ENCODE data around the gene LSM4. TPM values are rescaled to one million over a fixed set of nuclear protein-coding genes. Genes with fewer than 3 reads are reported as not detected.

LSM4 gene
- total and polyA plus RNA-seq, 2 of the 13 experiments (the other 11 are each of a cell fraction or from before 2014, with no cell fraction given) = 65.8 to 166 TPM

DNA sequence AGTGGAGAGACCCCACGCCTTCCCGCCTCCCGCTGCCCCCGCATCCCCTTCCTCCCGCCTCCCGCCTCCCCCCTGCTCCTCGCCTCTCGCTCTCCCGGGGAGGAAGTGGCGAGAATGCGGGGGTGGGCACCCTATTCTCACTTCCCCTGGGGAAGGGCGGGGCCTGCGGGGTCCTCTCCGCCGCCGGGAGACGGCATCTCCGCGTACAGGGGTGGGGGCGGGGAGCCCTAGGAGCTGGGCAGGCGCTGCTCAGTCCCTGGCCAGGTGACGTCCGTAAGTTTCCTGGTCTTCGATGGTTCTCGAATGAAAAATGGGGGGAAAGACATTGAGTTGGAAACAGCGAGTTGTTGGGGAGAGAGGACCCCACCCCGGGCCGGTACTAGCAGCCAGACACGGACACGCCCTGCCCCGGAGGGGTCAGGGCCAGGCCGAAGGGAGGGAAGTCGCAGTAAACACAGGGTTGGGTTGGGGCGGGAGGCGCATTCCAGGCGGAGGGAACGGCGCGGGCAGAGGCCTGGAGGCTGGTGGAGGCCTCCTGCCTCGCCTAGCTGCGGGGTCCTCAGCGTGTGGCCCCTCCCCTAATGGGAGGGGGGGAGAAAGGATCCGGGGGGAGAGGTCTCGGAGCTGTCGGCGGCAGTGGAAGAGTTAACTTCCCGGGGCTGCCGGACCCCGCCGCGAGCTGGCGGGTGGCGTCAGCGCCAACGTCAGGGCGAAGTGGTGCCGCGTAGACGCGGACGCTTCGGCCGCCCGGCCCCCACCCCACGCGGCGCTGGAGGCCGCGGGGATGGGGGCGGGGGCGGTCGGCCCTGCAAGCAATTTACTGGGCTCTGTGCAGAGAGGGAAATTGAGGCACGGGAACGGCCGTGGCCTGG, 31.1 kb downstream of the LSM4 start (continued):
- no peak for TF ChIP-seq NFE2 (CRISPR knock-in tag; IDR thresholded peaks at IDR 0.05)
- 0 out of 2 replicates have a peak, but pooled peaks have one; percentile 4 for TF ChIP-seq RAD21 (CRISPR knock-in tag; IDR thresholded peaks at IDR 0.05)
- TF ChIP-seq TCF12 (IDR thresholded peaks at IDR 0.05) = no peak
- no peak; the same call in 1 of the 2 replicates for TF ChIP-seq TCF12 (CRISPR knock-in tag; IDR thresholded peaks at IDR 0.05)
- peak; percentile 92 for TF ChIP-seq SKIL (CRISPR knock-in tag; IDR thresholded peaks at IDR 0.05; ENCODE audit: borderline replicate concordance)
- TF ChIP-seq NFYC (CRISPR knock-in tag; IDR thresholded peaks at IDR 0.05) = no peak
- 0 out of 2 replicates have a peak, but pooled peaks have one; percentile 20 for TF ChIP-seq ZNF225 (CRISPR knock-in tag; IDR thresholded peaks at IDR 0.05)
- TF ChIP-seq SALL1 (CRISPR knock-in tag; IDR thresholded peaks at IDR 0.05) = peak; percentile 51
- TF ChIP-seq, protein P1, sequence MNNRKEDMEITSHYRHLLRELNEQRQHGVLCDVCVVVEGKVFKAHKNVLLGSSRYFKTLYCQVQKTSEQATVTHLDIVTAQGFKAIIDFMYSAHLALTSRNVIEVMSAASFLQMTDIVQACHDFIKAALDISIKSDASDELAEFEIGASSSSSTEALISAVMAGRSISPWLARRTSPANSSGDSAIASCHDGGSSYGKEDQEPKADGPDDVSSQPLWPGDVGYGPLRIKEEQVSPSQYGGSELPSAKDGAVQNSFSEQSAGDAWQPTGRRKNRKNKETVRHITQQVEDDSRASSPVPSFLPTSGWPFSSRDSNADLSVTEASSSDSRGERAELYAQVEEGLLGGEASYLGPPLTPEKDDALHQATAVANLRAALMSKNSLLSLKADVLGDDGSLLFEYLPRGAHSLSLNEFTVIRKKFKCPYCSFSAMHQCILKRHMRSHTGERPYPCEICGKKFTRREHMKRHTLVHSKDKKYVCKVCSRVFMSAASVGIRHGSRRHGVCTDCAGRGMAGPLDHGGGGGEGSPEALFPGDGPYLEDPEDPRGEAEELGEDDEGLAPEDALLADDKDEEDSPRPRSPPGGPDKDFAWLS (CRISPR knock-in tag; IDR thresholded peaks at IDR 0.05; ENCODE audit: borderline replicate concordance) = no peak
- TF ChIP-seq EZH2 (conservative IDR thresholded peaks at IDR 0.05; ENCODE audit: low read depth, low read length) = no peak
- TF ChIP-seq TBL1XR1 (IDR thresholded peaks at IDR 0.05; ENCODE audit: borderline replicate concordance, low read length, partially characterized antibody) = peak; percentile 24
- TF ChIP-seq, protein P2, sequence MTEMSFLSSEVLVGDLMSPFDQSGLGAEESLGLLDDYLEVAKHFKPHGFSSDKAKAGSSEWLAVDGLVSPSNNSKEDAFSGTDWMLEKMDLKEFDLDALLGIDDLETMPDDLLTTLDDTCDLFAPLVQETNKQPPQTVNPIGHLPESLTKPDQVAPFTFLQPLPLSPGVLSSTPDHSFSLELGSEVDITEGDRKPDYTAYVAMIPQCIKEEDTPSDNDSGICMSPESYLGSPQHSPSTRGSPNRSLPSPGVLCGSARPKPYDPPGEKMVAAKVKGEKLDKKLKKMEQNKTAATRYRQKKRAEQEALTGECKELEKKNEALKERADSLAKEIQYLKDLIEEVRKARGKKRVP (CRISPR knock-in tag; IDR thresholded peaks at IDR 0.05) = 0 out of 4 replicates have a peak, but pooled peaks of 1 of the 2 experiments have one; percentile 12
- no peak for TF ChIP-seq KAT2B (IDR thresholded peaks at IDR 0.05; ENCODE audit: borderline replicate concordance, low read depth, low read length)
- TF ChIP-seq FOSL2 (CRISPR knock-in tag; IDR thresholded peaks at IDR 0.05) = peak; percentile 32
- TF ChIP-seq RFXAP (CRISPR knock-in tag; IDR thresholded peaks at IDR 0.05; ENCODE audit: borderline replicate concordance) = no peak
- TF ChIP-seq, protein P3, sequence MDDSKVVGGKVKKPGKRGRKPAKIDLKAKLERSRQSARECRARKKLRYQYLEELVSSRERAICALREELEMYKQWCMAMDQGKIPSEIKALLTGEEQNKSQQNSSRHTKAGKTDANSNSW (CRISPR knock-in tag; IDR thresholded peaks at IDR 0.05; ENCODE audit: borderline replicate concordance) = no peak
- TF ChIP-seq SP1 (IDR thresholded peaks at IDR 0.05) = no peak
- no peak; the same call in 1 of the 2 replicates for TF ChIP-seq SP1 (CRISPR knock-in tag; IDR thresholded peaks at IDR 0.05)
- no peak for TF ChIP-seq ARID2 (CRISPR knock-in tag; IDR thresholded peaks at IDR 0.05; ENCODE audit: borderline replicate concordance)
- TF ChIP-seq HCFC1 (IDR thresholded peaks at IDR 0.05; ENCODE audit: low read depth, low read length) = no peak
- TF ChIP-seq NONO (IDR thresholded peaks at IDR 0.05) = no peak
- TF ChIP-seq NONO (CRISPR knock-in tag; conservative IDR thresholded peaks at IDR 0.05) = 0 out of 2 replicates have a peak, but pooled peaks have one; percentile 58
- TF ChIP-seq ZNF891 (CRISPR knock-in tag; IDR thresholded peaks at IDR 0.05) = peak; percentile 78
